Lung (tissue), 12 donors: Measurements from ENCODE around the gene TSEN15. TPM values are rescaled to one million over a fixed set of nuclear protein-coding genes. Genes with fewer than 3 reads are reported as not detected.

Source experiments
- ATAC-seq: fragments of 200-7000 bp; cut with Tn5 transposase; one replicate; pipeline ENCODE4 v1.9.1; 2020; ENCODE audit warnings: moderate number of reproducible peaks; ENCODE audit not compliant: insufficient read depth, low FRiP score
- DNase-seq, 3 donors: peaks; one replicate each; pipeline ENCODE4 v3.0.0-alpha.2; 2013 to 2017
- H3K27ac ChIP-seq, 2 donors: one replicate each; pipeline ENCODE4 v1.5.1; 2013; ENCODE audit warnings: mild to moderate bottlenecking in 2 of 2, moderate library complexity in 2 of 2, control low read depth in 1 of 2, inconsistent platforms in 1 of 2, low read depth in 1 of 2, low read length in 1 of 2
- H3K27me3 ChIP-seq, 3 donors: one replicate each; pipeline ENCODE4 v1.5.1; 2013; ENCODE audit warnings: low read length in 2 of 3; ENCODE audit not compliant: control insufficient read depth in 3 of 3, insufficient read depth in 3 of 3
- H3K36me3 ChIP-seq, 4 donors: one replicate each; pipeline ENCODE4 v1.5.1; 2013; ENCODE audit warnings: low read length in 4 of 4, mild to moderate bottlenecking in 1 of 4, moderate library complexity in 1 of 4; ENCODE audit not compliant: control insufficient read depth in 4 of 4, insufficient read depth in 4 of 4
- H3K4me1 ChIP-seq, 5 donors: one replicate each; pipeline ENCODE4 v1.5.1; 2013; ENCODE audit warnings: low read length in 5 of 5, mild to moderate bottlenecking in 2 of 5, moderate library complexity in 1 of 5; ENCODE audit not compliant: control insufficient read depth in 5 of 5, insufficient read depth in 5 of 5
- H3K4me3 ChIP-seq: one replicate; pipeline ENCODE4 v1.5.1; 2013; ENCODE audit warnings: mild to moderate bottlenecking, control low read depth, moderate library complexity
- H3K9ac ChIP-seq, 2 donors: one replicate each; pipeline ENCODE4 v1.5.1; 2013; ENCODE audit warnings: low read length in 2 of 2, control low read depth in 1 of 2; ENCODE audit not compliant: insufficient read depth in 1 of 2
- H3K9me3 ChIP-seq, 4 donors: one replicate each; pipeline ENCODE4 v1.5.1; 2013; ENCODE audit warnings: low read length in 3 of 4, mild to moderate bottlenecking in 1 of 4, moderate library complexity in 1 of 4; ENCODE audit not compliant: control insufficient read depth in 4 of 4, insufficient read depth in 3 of 4
- WGBS, 2 donors: extraction: QIAGEN DNeasy Blood & Tissue Kit; methylation state at CpG; one replicate each; pipeline ENCODE4 v1.1.7; 2013; 5-methylcytosine and 5-hydroxymethylcytosine counted together
- polyA plus RNA-seq, 2 donors: library from polyadenylated mRNA; stranded (reverse); fragments of 200-250 nt; gene quantifications; one replicate each; pipeline ENCODE4 v1.2.1, GENCODE V29; 2013
- total RNA-seq, 2 donors: library from RNA; depleted of rRNA in 1 of 2; stranded (reverse); fragments of >200 nt in 1 of 2; gene quantifications; one replicate each; pipeline ENCODE4 v1.2.1, GENCODE V29; 2014 to 2021
- TF ChIP-seq, protein P1 (sequence below): IDR thresholded peaks from 2 replicates; pipeline ENCODE4 v1.5.1; 2012; ENCODE audit warnings: mild to moderate bottlenecking; ENCODE audit errors: control extremely low read depth, extremely low read depth
- donor health status: control.
- donor health status: control.
- donor health status: Bipolar disorder and iron deficiency.
- donor health status: healthy.
- donor health status: DM: yes; HTN: yes; CAD: no.

TSEN15 gene
- total and polyA plus RNA-seq, 4 donors: 18.8 to 32.8 (median 31.1) TPM

DNA sequence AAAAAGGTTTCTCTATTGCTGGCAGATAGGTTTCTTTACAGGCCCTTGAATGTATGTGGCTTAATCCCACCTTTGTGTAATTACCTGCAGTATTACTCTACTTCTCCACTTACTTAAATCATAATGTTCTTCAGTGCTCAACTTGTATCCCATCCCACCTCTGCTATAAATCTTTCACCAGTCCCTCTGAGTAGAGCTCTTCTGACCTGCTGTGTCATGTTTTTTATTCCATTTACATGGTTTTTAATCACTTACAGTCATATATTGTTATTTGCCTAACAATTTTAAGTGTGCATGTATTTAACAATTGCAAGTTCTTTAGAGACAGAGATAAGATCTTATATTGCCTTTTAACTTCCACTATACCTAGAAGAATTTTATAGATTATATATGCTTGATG, 2.4 kb downstream of the TSEN15 start:
- Histone ChIP-seq H3K4me1 (peaks cover 0 to 14% (median 0%) of the 10 kb centered on the region in 5 donors), H3K36me3 (peaks cover 0 to 9% (median 2%) of the 10 kb centered on the region in 4 donors), H3K9me3 (no peaks in the 10 kb centered on the region), H3K27me3 (no peaks in the 10 kb centered on the region), H3K27ac (no peak overlapping the region), H3K9ac (no peak overlapping the region), H3K4me3 (no peak overlapping the region)
- TF ChIP-seq, protein P1, sequence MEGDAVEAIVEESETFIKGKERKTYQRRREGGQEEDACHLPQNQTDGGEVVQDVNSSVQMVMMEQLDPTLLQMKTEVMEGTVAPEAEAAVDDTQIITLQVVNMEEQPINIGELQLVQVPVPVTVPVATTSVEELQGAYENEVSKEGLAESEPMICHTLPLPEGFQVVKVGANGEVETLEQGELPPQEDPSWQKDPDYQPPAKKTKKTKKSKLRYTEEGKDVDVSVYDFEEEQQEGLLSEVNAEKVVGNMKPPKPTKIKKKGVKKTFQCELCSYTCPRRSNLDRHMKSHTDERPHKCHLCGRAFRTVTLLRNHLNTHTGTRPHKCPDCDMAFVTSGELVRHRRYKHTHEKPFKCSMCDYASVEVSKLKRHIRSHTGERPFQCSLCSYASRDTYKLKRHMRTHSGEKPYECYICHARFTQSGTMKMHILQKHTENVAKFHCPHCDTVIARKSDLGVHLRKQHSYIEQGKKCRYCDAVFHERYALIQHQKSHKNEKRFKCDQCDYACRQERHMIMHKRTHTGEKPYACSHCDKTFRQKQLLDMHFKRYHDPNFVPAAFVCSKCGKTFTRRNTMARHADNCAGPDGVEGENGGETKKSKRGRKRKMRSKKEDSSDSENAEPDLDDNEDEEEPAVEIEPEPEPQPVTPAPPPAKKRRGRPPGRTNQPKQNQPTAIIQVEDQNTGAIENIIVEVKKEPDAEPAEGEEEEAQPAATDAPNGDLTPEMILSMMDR: no peak
- ATAC-seq: no peak
- DNase-seq: no peak

DNA sequence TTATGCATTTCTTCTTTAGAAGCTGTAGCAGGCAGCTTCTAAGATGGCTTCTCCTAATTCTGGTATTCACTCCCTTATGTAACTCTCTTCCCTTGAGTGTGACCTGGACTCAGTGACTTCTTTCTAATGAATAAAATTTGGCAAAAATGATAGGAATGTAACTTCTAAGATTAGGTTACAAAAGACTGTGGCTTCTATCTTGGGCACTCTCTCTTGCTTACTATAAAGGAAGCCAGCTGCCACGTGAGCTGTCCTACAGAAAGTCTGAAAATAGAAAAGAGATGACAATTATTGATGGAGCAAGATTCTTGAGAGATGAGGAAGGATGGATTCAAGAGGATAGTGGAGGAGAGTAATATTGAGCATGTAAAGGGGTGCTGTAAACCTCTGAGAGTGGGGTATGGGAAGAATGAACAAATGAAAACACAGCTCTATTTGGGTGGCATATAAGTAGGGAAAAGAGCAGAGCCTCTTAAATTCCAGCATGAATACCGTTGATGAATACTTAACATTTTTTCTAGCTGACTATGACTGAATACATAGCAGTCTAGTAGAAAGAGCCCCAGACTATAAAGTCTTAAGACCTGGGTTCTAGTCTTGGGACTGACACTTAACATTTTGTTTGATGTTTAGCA, 5.5 kb downstream of the TSEN15 start:
- 42 to 71% methylated on average over 2 of the region's 2 CpGs for WGBS, 2 donors
- Histone ChIP-seq H3K9me3 (no peaks in the 10 kb centered on the region), H3K9ac (no peak overlapping the region), H3K27ac (peak overlapping the region in 1 of 2 donors; percentile 27), H3K36me3 (peaks cover 3 to 13% (median 7%) of the 10 kb centered on the region in 4 donors), H3K27me3 (no peaks in the 10 kb centered on the region), H3K4me3 (no peak overlapping the region), H3K4me1 (peaks cover 0 to 21% (median 3%) of the 10 kb centered on the region in 5 donors)
- TF ChIP-seq, protein P1: no peak
- ATAC-seq (no peak), DNase-seq (peak in 1 of 3 donors; percentile 38)

DNA sequence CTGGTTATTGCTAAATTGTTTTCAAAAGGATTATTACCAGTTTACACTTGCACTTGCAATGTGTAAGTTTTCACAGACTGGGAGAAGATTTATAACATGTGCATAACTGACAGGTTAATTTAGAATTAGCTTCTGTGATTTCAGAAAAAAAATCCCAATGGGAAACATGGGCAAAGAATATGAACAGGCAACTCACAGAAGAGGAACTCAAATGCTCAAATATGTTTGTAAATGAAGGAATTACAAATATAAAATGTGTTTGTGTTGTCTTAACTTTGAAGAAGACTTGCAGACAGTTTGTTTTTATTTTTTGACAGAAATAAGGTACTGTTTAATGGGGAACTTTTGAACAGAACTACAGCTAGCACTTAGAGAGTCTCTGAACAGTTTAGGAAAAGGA, 8.4 kb downstream of the TSEN15 start:
- no peak overlapping the region for H3K27ac ChIP-seq
- no peak for ATAC-seq

More for the DNA sequence above, 8.4 kb downstream of the TSEN15 start:
- no peak overlapping the region for H3K9ac ChIP-seq
- TF ChIP-seq, protein P1: no peak
- DNase-seq: no peak
- H3K4me1 ChIP-seq: peaks cover 0 to 19% (median 3%) of the 10 kb centered on the region in 5 donors
- H3K4me3 ChIP-seq: no peak overlapping the region
- H3K27me3 ChIP-seq: no peaks in the 10 kb centered on the region
- H3K9me3 ChIP-seq: no peaks in the 10 kb centered on the region
- H3K36me3 ChIP-seq: peaks cover 2 to 13% (median 8%) of the 10 kb centered on the region in 4 donors
